Common myeloid progenitor, CD34-positive (primary cell): ENCODE results near the gene LRRC8D. TPM values are rescaled to one million over a fixed set of nuclear protein-coding genes. Genes with fewer than 3 reads are reported as not detected.
"Not testable (repeated sequence)": the region's sequence is repeated elsewhere in the genome, so short reads cannot be mapped to it uniquely, and the experiment has no call there.

Experiments
- CTCF ChIA-PET: fragments of 350-600 bp; sonication (Branson Sonifier 250); formaldehyde crosslinking; loops from one replicate; lab custom pipeline; 2021; ENCODE audit warnings: antibody characterized with exemption; lab: Charles Lee
- POLR2A ChIA-PET: fragments of 350-600 bp; sonication (Branson Sonifier 250); formaldehyde crosslinking; loops from one replicate; lab custom pipeline; 2021; ENCODE audit warnings: antibody characterized with exemption; lab: Charles Lee
- DNase-seq, 3 donors: peaks; one replicate each; pipeline versions ENCODE4 v3.0.0 to v3.0.0-alpha.2; 2013
- H3K27ac ChIP-seq, 2 experiments: 1 replicate in 1 of 2; 2 replicates in 1 of 2; pipeline ENCODE4 v1.7.0; 2013; ENCODE audit warnings: inconsistent platforms in 2 of 2, low read length in 2 of 2, mild to moderate bottlenecking in 2 of 2, low read depth in 1 of 2, moderate library complexity in 1 of 2; ENCODE audit not compliant: severe bottlenecking in 2 of 2, insufficient read depth in 1 of 2, poor library complexity in 1 of 2
- H3K27me3 ChIP-seq, 5 experiments: replicated peaks in 2 of 5; 1 replicate in 3 of 5; 2 replicates in 2 of 5; pipeline versions ENCODE4 v1.6.1 to v1.7.0; 2013; ENCODE audit warnings: low read length in 4 of 5, mild to moderate bottlenecking in 2 of 5, moderate library complexity in 2 of 5, inconsistent platforms in 1 of 5; ENCODE audit not compliant: insufficient read depth in 5 of 5, control insufficient read depth in 4 of 5
- H3K36me3 ChIP-seq, 4 experiments: 1 replicate in 2 of 4; 2 replicates in 2 of 4; pipeline versions ENCODE4 v1.6.1 to v1.7.0; 2013; ENCODE audit warnings: low read length in 3 of 4, control low read depth in 1 of 4, mild to moderate bottlenecking in 1 of 4; ENCODE audit not compliant: control insufficient read depth in 4 of 4, insufficient read depth in 4 of 4
- H3K4me1 ChIP-seq, 4 experiments: 1 replicate in 3 of 4; 2 replicates in 1 of 4; pipeline versions ENCODE4 v1.6.1 to v1.7.1; 2013; ENCODE audit warnings: low read length in 3 of 4, mild to moderate bottlenecking in 3 of 4, control low read depth in 1 of 4, inconsistent platforms in 1 of 4, moderate library complexity in 1 of 4; ENCODE audit not compliant: control insufficient read depth in 4 of 4, insufficient read depth in 4 of 4; ENCODE audit errors: control extremely low read depth in 1 of 4
- H3K4me3 ChIP-seq, 7 experiments: 1 replicate in 4 of 7; 2 replicates in 3 of 7; pipeline versions ENCODE4 v1.5.1 to v1.7.0; 2013; ENCODE audit warnings: mild to moderate bottlenecking in 7 of 7, low read length in 6 of 7, moderate library complexity in 6 of 7, inconsistent platforms in 2 of 7, low read depth in 2 of 7, control low read depth in 1 of 7; ENCODE audit not compliant: insufficient read depth in 4 of 7, control insufficient read depth in 1 of 7; ENCODE audit errors: extremely low read depth in 1 of 7
- H3K9me3 ChIP-seq, 5 experiments: 1 replicate in 4 of 5; 2 replicates in 1 of 5; pipeline versions ENCODE4 v1.6.1 to v1.7.1; 2013; ENCODE audit warnings: low read length in 4 of 5, mild to moderate bottlenecking in 2 of 5, inconsistent platforms in 1 of 5, low read depth in 1 of 5, moderate library complexity in 1 of 5; ENCODE audit not compliant: control insufficient read depth in 4 of 5, insufficient read depth in 2 of 5; ENCODE audit errors: control extremely low read depth in 1 of 5
- WGBS: methylation state at CpG from one replicate; pipeline ENCODE4 v1.1.5; 2013; ENCODE audit not compliant: insufficient coverage; 5-methylcytosine and 5-hydroxymethylcytosine counted together
- polyA plus RNA-seq: library from polyadenylated mRNA; unstranded; fragments of 120-200 nt; gene quantifications from one replicate; pipeline ENCODE4 v1.2.1, GENCODE V29; 2013

The LRRC8D gene
- polyA plus RNA-seq: 35.5 TPM

GRCh38 chr1:89820422-89821321 is at the start of gene LRRC8D:
TSS of gene LRRC8D (plus strand) at chr1:89821032. CDS start at chr1:89933069, 112,037 bp downstream.
- ChIA-PET CTCF (interaction anchor here (0.6 to 3.6 kb wide), 11 partner anchors 11 to 168 kb away, joined by 3 to 14 read pairs (median 4); no protein-coding TSS in a partner anchor), POLR2A (interaction anchor here (1.1 to 2.4 kb wide), 2 partner anchors 9 to 12 kb away, joined by 4 to 7 read pairs; no protein-coding TSS in a partner anchor)
- Histone ChIP-seq H3K9me3 (no peaks in the 10 kb centered on the region), H3K27me3 (no peaks in the 10 kb centered on the region), H3K4me1 (peaks cover 26 to 50% (median 37%) of the 10 kb centered on the region in 4 experiments), H3K27ac (peak within 1 kb of the TSS; percentile 28 to 89), H3K4me3 (peak within 1 kb of the TSS; percentile 48 to 86 (median 78)), H3K36me3 (peaks cover 0 to 9% (median 2%) of the 10 kb centered on the region in 4 experiments)
- WGBS: under 1% methylated on average over 79 of the region's 82 CpGs
- DNase-seq: peak; percentile 74 to 89 (median 83)

- CTCF ChIA-PET: interaction anchor here (0.8 to 5.8 kb wide), 5 partner anchors 9 to 217 kb away, joined by 3 to 24 read pairs (median 4); no protein-coding TSS in a partner anchor
- Histone ChIP-seq H3K4me3 (no peak overlapping the region), H3K27ac (no peak overlapping the region), H3K36me3 (no peaks in the 10 kb centered on the region), H3K4me1 (peaks cover 0 to 3% (median 0%) of the 10 kb centered on the region in 4 experiments), H3K9me3 (no peaks in the 10 kb centered on the region), H3K27me3 (no peaks in the 10 kb centered on the region)
- WGBS: 100% methylated on average over 3 of the region's 5 CpGs
- no peak for DNase-seq
- POLR2A ChIA-PET: no interaction called here
These were observed 48.8 kb upstream of the LRRC8D start for GRCh38 chr1:89771991-89772560.

DNA sequence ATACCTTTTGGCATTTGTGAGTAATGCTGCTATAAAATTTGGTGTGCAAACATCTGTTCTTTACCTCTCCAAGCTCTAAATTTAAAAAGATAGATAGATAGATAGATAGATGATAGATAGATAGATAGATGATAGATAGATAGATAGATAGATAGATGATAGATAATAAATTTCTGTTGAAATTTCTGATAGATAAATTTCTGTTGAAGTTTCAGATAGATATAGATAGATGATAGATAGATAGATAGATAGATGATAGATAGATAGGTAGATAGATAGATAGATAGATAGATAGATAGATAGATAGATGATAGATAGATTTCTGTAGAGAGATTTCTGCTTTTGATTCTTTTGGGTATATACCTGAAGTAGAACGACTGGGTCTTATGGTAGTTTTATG is 44.7 kb upstream of the LRRC8D start:
- POLR2A ChIA-PET: interaction anchor here (0.7 kb wide), 1 partner anchor 134 kb away, joined by 3 read pairs; no protein-coding TSS in a partner anchor
- not testable (repeated sequence) for H3K4me3 ChIP-seq, H3K9me3 ChIP-seq, DNase-seq, H3K27me3 ChIP-seq, H3K36me3 ChIP-seq, H3K27ac ChIP-seq, H3K4me1 ChIP-seq
- CTCF ChIA-PET: interaction anchor here (0.6 to 5.8 kb wide), 2 partner anchors 13 to 46 kb away, joined by 3 to 24 read pairs; no protein-coding TSS in a partner anchor
- no CpG with 5 or more reads among the region's 1 CpG for WGBS

DNA sequence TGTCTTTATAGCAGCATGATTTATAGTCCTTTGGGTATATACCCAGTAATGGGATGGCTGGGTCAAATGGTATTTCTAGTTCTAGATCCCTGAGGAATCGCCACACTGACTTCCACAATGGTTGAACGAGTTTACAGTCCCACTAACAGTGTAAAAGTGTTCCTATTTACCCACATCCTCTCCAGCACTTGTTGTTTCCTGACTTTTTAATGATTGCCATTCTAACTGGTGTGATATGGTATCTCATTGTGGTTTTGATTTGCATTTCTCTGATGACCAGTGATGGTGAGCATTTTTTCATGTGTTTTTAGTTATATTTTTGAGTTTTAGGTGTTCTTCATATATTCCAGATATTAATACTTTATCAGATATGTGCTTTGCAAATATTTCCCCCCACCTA is 43.6 kb upstream of the LRRC8D start:
- H3K27me3 ChIP-seq, H3K4me1 ChIP-seq, CTCF ChIA-PET, H3K4me3 ChIP-seq, POLR2A ChIA-PET, H3K27ac ChIP-seq, DNase-seq, H3K36me3 ChIP-seq, H3K9me3 ChIP-seq: not testable (repeated sequence)
- WGBS: no CpG with 5 or more reads among the region's 2 CpGs

DNA sequence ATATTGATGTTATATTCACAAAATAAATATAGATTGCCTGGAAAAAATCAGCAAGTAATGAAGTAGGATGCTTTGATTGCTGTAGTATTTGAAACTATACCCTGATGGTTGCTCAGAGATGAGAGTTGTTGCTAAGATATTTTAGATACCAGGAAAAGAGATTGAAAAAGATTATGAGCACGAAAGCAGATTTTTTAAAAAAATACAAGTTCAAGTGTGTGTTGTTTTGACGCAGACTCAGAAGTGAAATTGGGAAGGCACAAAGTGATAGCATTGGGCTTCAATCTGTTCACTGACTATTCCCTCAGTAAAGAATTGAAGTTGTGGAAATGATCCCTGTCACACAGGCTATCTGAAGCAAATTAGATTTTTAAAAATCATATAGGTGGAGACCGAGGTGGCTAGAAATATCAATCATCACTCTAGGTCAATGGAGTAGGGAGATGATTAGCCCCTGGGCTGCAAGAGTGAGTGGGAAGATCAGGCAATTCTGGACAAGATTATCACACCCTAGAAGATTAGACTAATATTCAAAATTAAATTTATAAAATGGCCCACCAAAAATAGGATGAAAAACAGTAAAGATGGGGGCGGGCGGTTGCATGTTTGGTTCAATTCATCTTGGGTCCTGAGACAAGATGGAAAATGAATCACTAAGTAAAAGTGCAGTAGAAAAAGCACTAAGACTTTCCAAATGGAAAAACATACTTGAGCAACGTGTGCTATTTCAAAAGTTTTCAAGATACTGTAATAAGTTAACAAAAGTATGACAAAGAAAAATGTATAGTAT is 41.5 kb upstream of the LRRC8D start:
- WGBS: 100% methylated on average over 2 of the region's 6 CpGs
- no peaks in the 10 kb centered on the region for H3K36me3 ChIP-seq
- no peak overlapping the region for H3K27ac ChIP-seq
- no peak overlapping the region for H3K4me3 ChIP-seq
- no peaks in the 10 kb centered on the region for H3K27me3 ChIP-seq
- ChIA-PET CTCF (interaction anchor here (1.3 to 6.4 kb wide), 6 partner anchors 12 to 210 kb away, joined by 3 to 76 read pairs (median 16); no protein-coding TSS in a partner anchor), POLR2A (no interaction called here)
- peaks cover 0 to 10% (median 6%) of the 10 kb centered on the region in 4 experiments for H3K4me1 ChIP-seq
- no peak for DNase-seq
- H3K9me3 ChIP-seq: peaks cover 0 to 2% (median 0%) of the 10 kb centered on the region in 5 experiments

- no peaks in the 10 kb centered on the region for H3K36me3 ChIP-seq
- no peaks in the 10 kb centered on the region for H3K27me3 ChIP-seq
- ChIA-PET POLR2A (no interaction called here), CTCF (interaction anchor here (0.6 to 6.4 kb wide), 24 partner anchors 9 to 209 kb away, joined by 3 to 76 read pairs (median 4); partner anchors contain the start of gene LRRC8C)
- peaks cover 0 to 2% (median 0%) of the 10 kb centered on the region in 5 experiments for H3K9me3 ChIP-seq
- DNase-seq: peak; percentile 68 to 83 (median 83)
- no peak overlapping the region for H3K27ac ChIP-seq
- H3K4me3 ChIP-seq: no peak overlapping the region
- no CpG with 5 or more reads among the region's 2 CpGs for WGBS
- peaks cover 0 to 10% (median 5%) of the 10 kb centered on the region in 4 experiments for H3K4me1 ChIP-seq
These were observed 40.1 kb upstream of the LRRC8D start for GRCh38 chr1:89780721-89781120.
